Lower leg skin (tissue), 3 donors: Measurements from ENCODE around the gene KLHL25.

Source experiments
- CTCF ChIP-seq, 3 donors: fragments of 450-650 bp; IDR thresholded peaks; one replicate each; pipeline ENCODE4 v1.5.1; 2016; ENCODE audit warnings: antibody characterized with exemption in 3 of 3, mild to moderate bottlenecking in 3 of 3, moderate library complexity in 2 of 3
- POLR2A ChIP-seq, 2 donors: fragments of 450-650 bp; IDR thresholded peaks; one replicate each; pipeline ENCODE4 v1.6.1; 2016 to 2017; ENCODE audit warnings: antibody characterized with exemption in 2 of 2, mild to moderate bottlenecking in 1 of 2, moderate library complexity in 1 of 2

- TF ChIP-seq CTCF (IDR thresholded peaks at IDR 0.05) (no peak), POLR2A (IDR thresholded peaks at IDR 0.05) (no peak)
These were observed 32.0 kb downstream of the KLHL25 start for GRCh38 chr15:85762756-85763127.
